ENCODE results near the gene RAB8B.

DNA sequence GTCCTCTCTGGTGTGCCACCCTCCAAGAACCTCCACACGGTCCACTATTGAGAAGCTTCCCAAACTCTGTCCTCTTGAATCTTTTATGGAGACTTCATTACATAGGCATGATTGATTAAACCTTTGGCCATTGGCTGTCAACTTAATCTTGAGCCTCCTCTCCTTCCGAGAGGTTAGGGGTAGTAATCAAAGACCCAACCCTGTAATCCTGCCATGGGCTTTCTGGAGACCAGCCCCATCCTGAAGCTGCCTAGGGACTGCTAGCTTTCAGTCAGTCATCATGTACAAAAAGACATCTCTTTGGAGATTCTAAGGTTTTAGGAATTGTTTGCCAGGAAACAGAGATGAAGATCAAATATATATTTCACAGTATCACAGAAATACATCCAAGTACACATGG is 125.0 kb downstream of the RAB8B start:
- TF ChIP-seq, protein P1, sequence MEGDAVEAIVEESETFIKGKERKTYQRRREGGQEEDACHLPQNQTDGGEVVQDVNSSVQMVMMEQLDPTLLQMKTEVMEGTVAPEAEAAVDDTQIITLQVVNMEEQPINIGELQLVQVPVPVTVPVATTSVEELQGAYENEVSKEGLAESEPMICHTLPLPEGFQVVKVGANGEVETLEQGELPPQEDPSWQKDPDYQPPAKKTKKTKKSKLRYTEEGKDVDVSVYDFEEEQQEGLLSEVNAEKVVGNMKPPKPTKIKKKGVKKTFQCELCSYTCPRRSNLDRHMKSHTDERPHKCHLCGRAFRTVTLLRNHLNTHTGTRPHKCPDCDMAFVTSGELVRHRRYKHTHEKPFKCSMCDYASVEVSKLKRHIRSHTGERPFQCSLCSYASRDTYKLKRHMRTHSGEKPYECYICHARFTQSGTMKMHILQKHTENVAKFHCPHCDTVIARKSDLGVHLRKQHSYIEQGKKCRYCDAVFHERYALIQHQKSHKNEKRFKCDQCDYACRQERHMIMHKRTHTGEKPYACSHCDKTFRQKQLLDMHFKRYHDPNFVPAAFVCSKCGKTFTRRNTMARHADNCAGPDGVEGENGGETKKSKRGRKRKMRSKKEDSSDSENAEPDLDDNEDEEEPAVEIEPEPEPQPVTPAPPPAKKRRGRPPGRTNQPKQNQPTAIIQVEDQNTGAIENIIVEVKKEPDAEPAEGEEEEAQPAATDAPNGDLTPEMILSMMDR (IDR thresholded peaks at IDR 0.05; ENCODE audit: insufficient read depth, low read length, poor library complexity, severe bottlenecking): no peak
- TF ChIP-seq EZH2phosphoT487 (conservative IDR thresholded peaks at IDR 0.05; ENCODE audit: low read length): no peak
